SK-N-SH (cell line): ENCODE measurements around the gene DOP1B. TPM values are rescaled to one million over a fixed set of nuclear protein-coding genes. Genes with fewer than 3 reads are reported as not detected.

Experiments used
- CTCF ChIA-PET: fragments of 300-600, 350-600 bp; formaldehyde crosslinking; extraction: SDS; loops from one replicate; lab custom pipeline; 2021; lab: Yijun Ruan, JAX
- POLR2A ChIA-PET: fragments of 350-600 bp; sonication (Branson Sonifier 250); formaldehyde crosslinking; extraction: SDS; loops from one replicate; lab custom pipeline; 2020; ENCODE audit warnings: antibody characterized with exemption, inconsistent platforms; lab: Yijun Ruan, JAX
- DNase-seq: peaks from one replicate; pipeline ENCODE4 v3.0.0; 2012
- H2AFZ ChIP-seq: fragments of 200-600 bp; sonication (generic); 2 replicates; pipeline ENCODE4 v1.8.1; 2016; ENCODE audit warnings: antibody characterized with exemption, mild to moderate bottlenecking, low read depth
- H3F3A ChIP-seq: fragments of 200-600 bp; sonication (generic); replicated peaks from 2 replicates; pipeline ENCODE3; 2016; ENCODE audit warnings: antibody characterized with exemption, mild to moderate bottlenecking; ENCODE audit not compliant: insufficient read depth
- H3K27ac ChIP-seq, 2 experiments: fragments of 200-500 bp in 1 of 2; fragments of 200-600 bp in 1 of 2; sonication (Bioruptor generic) in 1 of 2; sonication (generic), shearing (Covaris generic) in 1 of 2; 2 replicates each; pipeline versions ENCODE4 v1.5.1 to v1.6.1; 2014 to 2016; ENCODE audit warnings: low read depth in 2 of 2, inconsistent platforms in 1 of 2, low read length in 1 of 2, mild to moderate bottlenecking in 1 of 2, mixed read lengths in 1 of 2
- H3K27me3 ChIP-seq: fragments of 200-600 bp; sonication (generic), shearing (Covaris generic); 2 replicates; pipeline ENCODE4 v1.6.1; 2016; ENCODE audit warnings: mixed run types; ENCODE audit not compliant: insufficient read depth
- H3K36me3 ChIP-seq, 2 experiments: fragments of 200-500 bp in 1 of 2; fragments of 200-600 bp in 1 of 2; sonication (Bioruptor generic) in 1 of 2; sonication (generic) in 1 of 2; replicated peaks in 1 of 2; 2 replicates each; pipeline versions ENCODE3 to v1.5.1; 2014 to 2016; ENCODE audit warnings: low read length in 1 of 2, mild to moderate bottlenecking in 1 of 2; ENCODE audit not compliant: insufficient read depth in 2 of 2, control insufficient read depth in 1 of 2
- H3K4me1 ChIP-seq, 2 experiments: fragments of 200-500 bp in 1 of 2; fragments of 200-600 bp in 1 of 2; sonication (Bioruptor generic) in 1 of 2; sonication (generic), shearing (Covaris generic) in 1 of 2; 2 replicates each; pipeline versions ENCODE4 v1.5.1 to v1.6.1; 2014 to 2016; ENCODE audit warnings: low read depth in 1 of 2, low read length in 1 of 2, mixed run types in 1 of 2; ENCODE audit not compliant: insufficient read depth in 2 of 2, control insufficient read depth in 1 of 2
- H3K4me2 ChIP-seq: fragments of 200-600 bp; sonication (generic), shearing (Covaris generic); 2 replicates; pipeline ENCODE4 v1.6.1; 2017; ENCODE audit warnings: mixed run types
- H3K4me3 ChIP-seq, 2 experiments: fragments of 200-500 bp in 1 of 2; fragments of 200-600 bp in 1 of 2; sonication (Bioruptor generic) in 1 of 2; sonication (generic), shearing (Covaris generic) in 1 of 2; 2 replicates each; pipeline versions ENCODE4 v1.5.1 to v1.8.1; 2014 to 2016; ENCODE audit warnings: low read depth in 2 of 2, inconsistent platforms in 1 of 2, low read length in 1 of 2, mild to moderate bottlenecking in 1 of 2, mixed read lengths in 1 of 2, moderate library complexity in 1 of 2
- H3K79me2 ChIP-seq: fragments of 200-600 bp; sonication (generic); 2 replicates; pipeline ENCODE4 v1.8.1; 2017; ENCODE audit warnings: mild to moderate bottlenecking; ENCODE audit not compliant: insufficient read depth
- H3K9ac ChIP-seq: fragments of 200-600 bp; sonication (generic); 2 replicates; pipeline ENCODE4 v1.6.1; 2017; ENCODE audit warnings: mixed run types
- H3K9me2 ChIP-seq: fragments of 200-600 bp; sonication (generic); 2 replicates; pipeline ENCODE4 v1.6.1; 2017; ENCODE audit warnings: mixed run types
- H3K9me3 ChIP-seq: fragments of 200-600 bp; sonication (generic); 2 replicates; pipeline ENCODE4 v1.6.1; 2017; ENCODE audit warnings: mixed run types, mild to moderate bottlenecking, moderate library complexity
- H4K20me1 ChIP-seq: fragments of 200-600 bp; sonication (generic); 2 replicates; pipeline ENCODE4 v1.6.1; 2017; ENCODE audit warnings: mild to moderate bottlenecking, mixed run types; ENCODE audit not compliant: insufficient read depth
- CHD2 ChIP-seq: fragments of 150-350 bp; IDR thresholded peaks from 2 replicates; pipeline ENCODE4 v1.6.1; 2018; ENCODE audit warnings: low read length; ENCODE audit not compliant: partially characterized antibody
- CTCF ChIP-seq: fragments of 200-600 bp; sonication (generic); IDR thresholded peaks from 2 replicates; pipeline ENCODE4 v1.6.1; 2017; ENCODE audit warnings: antibody characterized with exemption, mild to moderate bottlenecking, moderate library complexity
- EZH2phosphoT487 ChIP-seq: fragments of 200-600 bp; sonication (generic); IDR thresholded peaks from 2 replicates; pipeline ENCODE4 v1.6.1; 2017; ENCODE audit warnings: low read depth, mixed run types, mild to moderate bottlenecking, antibody characterized with exemption, moderate library complexity, borderline replicate concordance
- FOSL2 ChIP-seq: IDR thresholded peaks from 2 replicates; pipeline ENCODE4 v1.4.0; 2012; ENCODE audit warnings: low read depth, mild to moderate bottlenecking, moderate library complexity, borderline replicate concordance
- FOXJ3 ChIP-seq: sonication (generic); formaldehyde crosslinking; IDR thresholded peaks from 2 replicates; pipeline ENCODE4 v1.5.1; 2020; ENCODE audit warnings: mild to moderate bottlenecking, missing genetic modification reagents
- GABPA ChIP-seq: IDR thresholded peaks from 2 replicates; pipeline ENCODE4 v1.4.0; 2012; ENCODE audit warnings: low read depth, mild to moderate bottlenecking
- GATA2 ChIP-seq: sonication (generic); formaldehyde crosslinking; IDR thresholded peaks from 2 replicates; pipeline ENCODE4 v1.5.0; 2020; ENCODE audit warnings: mild to moderate bottlenecking, missing genetic modification reagents
- MAX ChIP-seq: IDR thresholded peaks from 2 replicates; pipeline ENCODE4 v1.4.0; 2012; ENCODE audit warnings: low read depth
- MXI1 ChIP-seq: IDR thresholded peaks from 2 replicates; pipeline ENCODE4 v1.6.1; 2012; ENCODE audit warnings: mild to moderate bottlenecking, low read depth, low read length, improper control_type of control experiment
- NFIC ChIP-seq: IDR thresholded peaks from 2 replicates; pipeline ENCODE4 v1.4.0; 2012; ENCODE audit warnings: borderline replicate concordance
- NRF1 ChIP-seq: IDR thresholded peaks from 2 replicates; pipeline ENCODE4 v1.6.1; 2012; ENCODE audit warnings: low read depth, mild to moderate bottlenecking, low read length
- PBX3 ChIP-seq: IDR thresholded peaks from 2 replicates; pipeline ENCODE4; 2012
- POLR2AphosphoS5 ChIP-seq: IDR thresholded peaks from 2 replicates; pipeline ENCODE4 v1.6.1; 2012; ENCODE audit warnings: low read depth, low read length
- RAD21 ChIP-seq: IDR thresholded peaks from 2 replicates; pipeline ENCODE4 v1.6.1; 2012; ENCODE audit warnings: mild to moderate bottlenecking, low read length
- RCOR1 ChIP-seq: fragments of 150-350 bp; IDR thresholded peaks from 2 replicates; pipeline ENCODE4 v1.6.1; 2017; ENCODE audit warnings: antibody characterized with exemption, low read length
- REST ChIP-seq: IDR thresholded peaks from 2 replicates; pipeline ENCODE4 v1.6.1; 2012; ENCODE audit warnings: mild to moderate bottlenecking, low read depth, low read length, moderate library complexity
- SMC3 ChIP-seq: IDR thresholded peaks from 2 replicates; pipeline ENCODE4 v1.6.1; 2012; ENCODE audit warnings: low read depth, low read length, improper control_type of control experiment
- TAF1 ChIP-seq: IDR thresholded peaks from 2 replicates; pipeline ENCODE4 v1.6.1; 2012; ENCODE audit warnings: low read depth, mild to moderate bottlenecking, low read length, moderate library complexity, borderline replicate concordance
- TCF12 ChIP-seq: IDR thresholded peaks from 2 replicates; pipeline ENCODE4 v1.4.0; 2012
- USF1 ChIP-seq: IDR thresholded peaks from 2 replicates; pipeline ENCODE4 v1.4.0; 2012; ENCODE audit warnings: low read depth, borderline replicate concordance
- WGBS: methylation state at CpG from one replicate; pipeline ENCODE4 v1.1.6; 2017; ENCODE audit warnings: low lambda C conversion rate; 5-methylcytosine and 5-hydroxymethylcytosine counted together
- polyA plus RNA-seq, 3 experiments: library from polyadenylated mRNA; depleted of rRNA; stranded (reverse); fragments of >200 nt; gene quantifications; 2 replicates each; pipeline ENCODE4 v1.2.3, GENCODE V29; 2012

The DOP1B gene
- polyA plus RNA-seq, 1 of the 3 experiments (the other 2 are of a cell fraction): 4.9 TPM

- Histone ChIP-seq H2AFZ (no peak overlapping the region), H3K79me2 (peaks cover 16% of the 10 kb centered on the region; the same call in 1 of the 2 replicates), H3K27me3 (no peaks in the 10 kb centered on the region), H3K27ac (no peak overlapping the region), H3K4me3 (no peak overlapping the region), H4K20me1 (no peaks in the 10 kb centered on the region), H3K9ac (no peak overlapping the region), H3K9me3 (no peaks in the 10 kb centered on the region), H3K4me2 (no peak overlapping the region), H3K4me1 (peaks cover 0 to 7% of the 10 kb centered on the region in 2 experiments; a peak in 1 of 4 replicates), H3K9me2 (no peaks in the 10 kb centered on the region), H3K36me3 (no peaks in the 10 kb centered on the region), H3F3A (peaks cover 8% of the 10 kb centered on the region)
- no peak for DNase-seq
- POLR2A ChIA-PET: no interaction called here
- no peak for TF ChIP-seq REST
- TF ChIP-seq CHD2: no peak
- no peak for TF ChIP-seq TCF12
- TF ChIP-seq NRF1: no peak
- TF ChIP-seq PBX3: no peak
- TF ChIP-seq GABPA: no peak
- no peak for TF ChIP-seq TAF1
- no peak for TF ChIP-seq CTCF
- no peak for TF ChIP-seq RAD21
- TF ChIP-seq GATA2 (CRISPR knock-in tag): no peak
- TF ChIP-seq MXI1: no peak
- no peak for TF ChIP-seq FOSL2
- TF ChIP-seq POLR2AphosphoS5: no peak
- TF ChIP-seq FOXJ3 (CRISPR knock-in tag): no peak
- TF ChIP-seq USF1: no peak
- TF ChIP-seq RCOR1: no peak
- no peak for TF ChIP-seq SMC3
- TF ChIP-seq EZH2phosphoT487: no peak
- no peak for TF ChIP-seq NFIC
- no peak for TF ChIP-seq MAX
- 95% methylated on average over 7 of the region's 8 CpGs for WGBS
- CTCF ChIA-PET: interaction anchor here (1.2 kb wide), 2 partner anchors 8 to 76 kb away, joined by 3 to 6 read pairs; no protein-coding TSS in a partner anchor
These were observed 23.9 kb upstream of the DOP1B start for GRCh38 chr21:36132696-36133095.
